Measurements from ENCODE around the gene LTK. TPM values are rescaled to one million over a fixed set of nuclear protein-coding genes. Genes with fewer than 3 reads are reported as not detected.

LTK gene
- total RNA-seq, 1 experiment from 2014 or later: 5.4 TPM

DNA sequence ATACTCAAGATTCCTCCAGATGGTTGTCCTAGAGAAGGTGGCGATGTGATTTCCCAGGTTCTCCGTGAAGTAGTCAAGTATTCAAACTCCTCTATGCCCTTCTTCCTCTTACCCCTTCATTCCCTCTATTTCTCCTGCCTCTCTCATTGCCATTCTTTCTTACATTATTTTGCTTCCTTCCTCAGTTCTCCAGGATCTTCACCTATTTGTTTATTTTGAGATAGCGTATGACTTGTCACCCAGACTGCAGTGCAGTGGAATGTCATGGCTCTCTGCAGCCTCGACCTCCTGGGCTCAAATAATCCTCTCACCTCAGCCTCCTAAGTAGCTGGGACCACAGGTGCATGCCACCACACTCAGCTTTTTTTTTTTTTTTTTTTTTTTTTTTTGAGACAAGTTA is 21.7 kb downstream of the LTK start:
- Histone ChIP-seq H3K9me3 (ENCODE audit: low read depth, low read length, poor library complexity, severe bottlenecking) (no peaks in the 10 kb centered on the region), H3K36me3 (ENCODE audit: insufficient read depth, low read length, poor library complexity, severe bottlenecking) (no peaks in the 10 kb centered on the region), H3K27ac (ENCODE audit: low read depth, low read length, poor library complexity, severe bottlenecking) (no peak overlapping the region), H3K4me1 (ENCODE audit: insufficient read depth, low read length, poor library complexity, severe bottlenecking) (peaks cover 10% of the 10 kb centered on the region), H3K4me3 (ENCODE audit: low read depth, low read length, poor library complexity, severe bottlenecking) (no peak overlapping the region), H3K27me3 (replicated peaks; ENCODE audit: insufficient read depth, low read depth, low read length, poor library complexity) (no peaks in the 10 kb centered on the region)
- intact Hi-C loops (cut with micrococcal nuclease; ENCODE audit: unreplicated experiment): no loop called here
- no TSS peak for BruUV-seq (replicated peaks)
- CTCF ChIA-PET: no interaction called here
- TF ChIP-seq, protein P1, sequence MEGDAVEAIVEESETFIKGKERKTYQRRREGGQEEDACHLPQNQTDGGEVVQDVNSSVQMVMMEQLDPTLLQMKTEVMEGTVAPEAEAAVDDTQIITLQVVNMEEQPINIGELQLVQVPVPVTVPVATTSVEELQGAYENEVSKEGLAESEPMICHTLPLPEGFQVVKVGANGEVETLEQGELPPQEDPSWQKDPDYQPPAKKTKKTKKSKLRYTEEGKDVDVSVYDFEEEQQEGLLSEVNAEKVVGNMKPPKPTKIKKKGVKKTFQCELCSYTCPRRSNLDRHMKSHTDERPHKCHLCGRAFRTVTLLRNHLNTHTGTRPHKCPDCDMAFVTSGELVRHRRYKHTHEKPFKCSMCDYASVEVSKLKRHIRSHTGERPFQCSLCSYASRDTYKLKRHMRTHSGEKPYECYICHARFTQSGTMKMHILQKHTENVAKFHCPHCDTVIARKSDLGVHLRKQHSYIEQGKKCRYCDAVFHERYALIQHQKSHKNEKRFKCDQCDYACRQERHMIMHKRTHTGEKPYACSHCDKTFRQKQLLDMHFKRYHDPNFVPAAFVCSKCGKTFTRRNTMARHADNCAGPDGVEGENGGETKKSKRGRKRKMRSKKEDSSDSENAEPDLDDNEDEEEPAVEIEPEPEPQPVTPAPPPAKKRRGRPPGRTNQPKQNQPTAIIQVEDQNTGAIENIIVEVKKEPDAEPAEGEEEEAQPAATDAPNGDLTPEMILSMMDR (conservative IDR thresholded peaks at IDR 0.05; ENCODE audit: low read depth, low read length): no peak
- no peak for TF ChIP-seq EZH2 (IDR thresholded peaks at IDR 0.05; ENCODE audit: borderline replicate concordance, low read depth, low read length, poor library complexity, severe bottlenecking)
- DNase-seq (ENCODE audit: low spot score): no peak
- POLR2A ChIA-PET (ENCODE audit: low non-redundant PET): no interaction called here

DNA sequence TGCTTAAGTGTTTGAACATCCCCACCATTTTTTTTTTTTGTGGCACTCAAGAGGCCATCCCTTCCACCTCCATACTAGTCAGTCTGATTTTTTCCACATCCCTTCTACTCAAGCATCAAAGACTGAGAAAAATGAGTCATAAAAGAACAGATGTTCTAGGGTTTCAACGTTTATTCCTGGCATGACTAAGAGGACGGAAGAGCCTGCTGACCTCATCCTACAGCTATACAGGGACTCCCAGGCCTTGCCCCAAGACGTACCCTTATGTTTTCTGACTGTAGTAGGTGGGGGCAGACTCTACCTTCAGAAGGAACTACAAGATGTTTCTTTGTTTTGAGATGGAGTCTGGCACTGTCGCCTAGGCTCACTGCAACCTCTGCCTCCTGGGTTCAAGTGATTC is 23.3 kb downstream of the LTK start:
- no peak overlapping the region for H3K4me3 ChIP-seq (ENCODE audit: low read depth, low read length, poor library complexity, severe bottlenecking)
- BruUV-seq (replicated peaks): no TSS peak
- H3K4me1 ChIP-seq (ENCODE audit: insufficient read depth, low read length, poor library complexity, severe bottlenecking): peaks cover 10% of the 10 kb centered on the region
- POLR2A ChIA-PET (ENCODE audit: low non-redundant PET): no interaction called here
- H3K27ac ChIP-seq (ENCODE audit: low read depth, low read length, poor library complexity, severe bottlenecking): no peak overlapping the region
- no peaks in the 10 kb centered on the region for H3K36me3 ChIP-seq (ENCODE audit: insufficient read depth, low read length, poor library complexity, severe bottlenecking)
- H3K27me3 ChIP-seq (replicated peaks; ENCODE audit: insufficient read depth, low read depth, low read length, poor library complexity): no peaks in the 10 kb centered on the region
- DNase-seq (ENCODE audit: low spot score): peak; percentile 57
- TF ChIP-seq EZH2 (IDR thresholded peaks at IDR 0.05; ENCODE audit: borderline replicate concordance, low read depth, low read length, poor library complexity, severe bottlenecking): no peak
- TF ChIP-seq, protein P1 (conservative IDR thresholded peaks at IDR 0.05; ENCODE audit: low read depth, low read length): no peak
- CTCF ChIA-PET: interaction anchor here (0.7 kb wide), 1 partner anchor 23 kb away, joined by 6 read pairs; no protein-coding TSS in a partner anchor
- H3K9me3 ChIP-seq (ENCODE audit: low read depth, low read length, poor library complexity, severe bottlenecking): no peaks in the 10 kb centered on the region
- intact Hi-C loops (cut with micrococcal nuclease; ENCODE audit: unreplicated experiment): no loop called here

DNA sequence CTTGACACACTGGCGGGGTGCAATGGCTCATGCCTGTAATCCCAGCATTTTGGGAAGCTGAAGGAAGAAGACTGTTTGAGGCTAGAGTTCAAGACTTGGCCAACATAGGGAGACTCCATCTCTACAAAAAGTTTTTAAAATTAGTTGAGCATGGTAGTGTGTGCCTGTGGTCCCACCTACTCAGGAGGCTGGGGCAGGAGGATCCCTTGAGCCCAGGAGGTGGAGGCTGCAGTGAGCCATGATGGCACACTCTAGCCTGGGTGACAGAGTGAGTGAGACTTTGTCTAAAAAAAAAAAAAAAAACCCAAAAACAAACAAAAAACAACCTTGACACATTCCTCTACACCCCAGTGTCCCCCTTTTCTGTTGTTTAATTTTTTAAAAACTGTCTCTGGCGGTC is 24.0 kb downstream of the LTK start:
- no peaks in the 10 kb centered on the region for H3K9me3 ChIP-seq (ENCODE audit: low read depth, low read length, poor library complexity, severe bottlenecking)
- no peak for DNase-seq (ENCODE audit: low spot score)
- ChIA-PET CTCF (interaction anchor here (0.7 kb wide), 1 partner anchor 23 kb away, joined by 6 read pairs; no protein-coding TSS in a partner anchor), POLR2A (ENCODE audit: low non-redundant PET) (no interaction called here)
- H3K27me3 ChIP-seq (replicated peaks; ENCODE audit: insufficient read depth, low read depth, low read length, poor library complexity): no peaks in the 10 kb centered on the region
- no peak overlapping the region for H3K27ac ChIP-seq (ENCODE audit: low read depth, low read length, poor library complexity, severe bottlenecking)
- no peaks in the 10 kb centered on the region for H3K36me3 ChIP-seq (ENCODE audit: insufficient read depth, low read length, poor library complexity, severe bottlenecking)
- H3K4me1 ChIP-seq (ENCODE audit: insufficient read depth, low read length, poor library complexity, severe bottlenecking): peaks cover 10% of the 10 kb centered on the region
- BruUV-seq (replicated peaks): no TSS peak
- TF ChIP-seq EZH2 (IDR thresholded peaks at IDR 0.05; ENCODE audit: borderline replicate concordance, low read depth, low read length, poor library complexity, severe bottlenecking): no peak
- intact Hi-C loops (cut with micrococcal nuclease; ENCODE audit: unreplicated experiment): no loop called here
- H3K4me3 ChIP-seq (ENCODE audit: low read depth, low read length, poor library complexity, severe bottlenecking): no peak overlapping the region

DNA sequence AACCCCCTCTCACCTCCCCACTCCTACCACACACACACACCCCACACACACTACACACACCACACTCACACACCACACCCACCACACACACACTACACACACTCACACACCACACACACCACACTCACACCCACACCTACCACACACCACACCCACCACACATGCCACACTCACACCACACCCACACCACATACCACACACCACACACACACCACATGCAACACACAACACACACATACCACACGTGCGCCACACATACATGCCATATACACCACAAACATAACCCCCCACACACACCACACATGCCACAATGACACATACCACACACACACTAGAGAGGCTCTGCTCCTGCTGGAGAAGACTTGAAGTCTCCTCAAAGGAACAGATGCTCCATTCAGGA is 25.8 kb downstream of the LTK start:
- Histone ChIP-seq H3K27ac (ENCODE audit: low read depth, low read length, poor library complexity, severe bottlenecking) (no peak overlapping the region), H3K27me3 (replicated peaks; ENCODE audit: insufficient read depth, low read depth, low read length, poor library complexity) (no peaks in the 10 kb centered on the region), H3K4me1 (ENCODE audit: insufficient read depth, low read length, poor library complexity, severe bottlenecking) (peaks cover 4% of the 10 kb centered on the region), H3K4me3 (ENCODE audit: low read depth, low read length, poor library complexity, severe bottlenecking) (no peak overlapping the region), H3K9me3 (ENCODE audit: low read depth, low read length, poor library complexity, severe bottlenecking) (no peaks in the 10 kb centered on the region), H3K36me3 (ENCODE audit: insufficient read depth, low read length, poor library complexity, severe bottlenecking) (no peaks in the 10 kb centered on the region)
- POLR2A ChIA-PET (ENCODE audit: low non-redundant PET): no interaction called here
- no peak for DNase-seq (ENCODE audit: low spot score)
- intact Hi-C loops (cut with micrococcal nuclease; ENCODE audit: unreplicated experiment): no loop called here
- CTCF ChIA-PET: no interaction called here
- BruUV-seq (replicated peaks): no TSS peak
- TF ChIP-seq, protein P1 (conservative IDR thresholded peaks at IDR 0.05; ENCODE audit: low read depth, low read length): no peak
- no peak for TF ChIP-seq EZH2 (IDR thresholded peaks at IDR 0.05; ENCODE audit: borderline replicate concordance, low read depth, low read length, poor library complexity, severe bottlenecking)
